CD14-positive monocyte (primary cell): ENCODE results near the gene RPS5. TPM values are rescaled to one million over a fixed set of nuclear protein-coding genes. Genes with fewer than 3 reads are reported as not detected.
A peak's percentile ranks its signal among the peaks of the same experiment; 100 is the strongest.

Source experiments
- DNase-seq, 3 donors: peaks; one replicate each; pipeline ENCODE4 v3.0.0-alpha.2; 2011 to 2022
- H2AFZ ChIP-seq: 2 replicates; pipeline ENCODE4 v1.6.0; 2012; ENCODE audit warnings: mild to moderate bottlenecking, low read depth, low read length, inconsistent platforms; ENCODE audit not compliant: insufficient read depth, poor library complexity, severe bottlenecking
- H3K27ac ChIP-seq, 2 donors: 1 replicate in 1 of 2; 2 replicates in 1 of 2; pipeline ENCODE4 v1.5.1; 2012 to 2013; ENCODE audit warnings: low read length in 2 of 2, control low read depth in 1 of 2, inconsistent platforms in 1 of 2, low read depth in 1 of 2, mild to moderate bottlenecking in 1 of 2
- H3K27me3 ChIP-seq, 2 donors: one replicate each; pipeline versions ENCODE4 v1.6.0 to v1.6.1; 2011 to 2013; ENCODE audit warnings: low read length in 2 of 2; ENCODE audit not compliant: control insufficient read depth in 2 of 2, insufficient read depth in 2 of 2
- H3K36me3 ChIP-seq, 2 donors: replicated peaks in 1 of 2; 1 replicate in 1 of 2; 2 replicates in 1 of 2; pipeline versions ENCODE4 v1.5.1 to v1.6.1; 2012 to 2013; ENCODE audit warnings: low read length in 2 of 2, control low read depth in 1 of 2, inconsistent platforms in 1 of 2, mild to moderate bottlenecking in 1 of 2; ENCODE audit not compliant: insufficient read depth in 2 of 2, control insufficient read depth in 1 of 2
- H3K4me1 ChIP-seq, 2 donors: 1 replicate in 1 of 2; 2 replicates in 1 of 2; pipeline versions ENCODE4 v1.5.1 to v1.6.1; 2012 to 2013; ENCODE audit warnings: low read length in 2 of 2, control low read depth in 1 of 2, inconsistent platforms in 1 of 2, mild to moderate bottlenecking in 1 of 2, moderate library complexity in 1 of 2; ENCODE audit not compliant: insufficient read depth in 2 of 2, control insufficient read depth in 1 of 2
- H3K4me2 ChIP-seq: replicated peaks from 2 replicates; pipeline ENCODE3; 2012; ENCODE audit warnings: low read length, moderate library complexity, mild to moderate bottlenecking; ENCODE audit not compliant: poor library complexity, severe bottlenecking; ENCODE audit errors: extremely low read depth
- H3K4me3 ChIP-seq, 3 experiments: fragments of 200-600 bp in 1 of 3; sonication (generic) in 1 of 3; replicated peaks in 1 of 3; 1 replicate in 2 of 3; 2 replicates in 1 of 3; pipeline ENCODE4 v1.5.1; 2011 to 2013; ENCODE audit warnings: low read length in 3 of 3, mild to moderate bottlenecking in 3 of 3, control low read depth in 2 of 3, low read depth in 2 of 3, inconsistent platforms in 1 of 3, moderate library complexity in 1 of 3
- H3K79me2 ChIP-seq: 2 replicates; pipeline ENCODE4 v1.6.0; 2012; ENCODE audit warnings: mild to moderate bottlenecking, control low read depth, inconsistent platforms, low read length, moderate library complexity; ENCODE audit not compliant: insufficient read depth
- H3K9ac ChIP-seq: 2 replicates; pipeline ENCODE4 v1.6.0; 2017; ENCODE audit warnings: low read length, mild to moderate bottlenecking; ENCODE audit not compliant: insufficient read depth, poor library complexity, severe bottlenecking
- H3K9me3 ChIP-seq, 2 donors: replicated peaks in 1 of 2; 1 replicate in 1 of 2; 2 replicates in 1 of 2; pipeline versions ENCODE4 v1.5.1 to v1.6.1; 2012 to 2013; ENCODE audit warnings: low read length in 2 of 2, control low read depth in 1 of 2; ENCODE audit not compliant: control insufficient read depth in 1 of 2, insufficient read depth in 1 of 2
- H4K20me1 ChIP-seq: 2 replicates; pipeline ENCODE4 v1.6.0; 2012; ENCODE audit warnings: mild to moderate bottlenecking, low read length, control low read depth, moderate library complexity; ENCODE audit not compliant: insufficient read depth
- H3K27ac Mint-ChIP-seq, 7 donors: one replicate each; pipeline ENCODE4 v1.8.0; 2020; ENCODE audit warnings: mild to moderate bottlenecking in 7 of 7, mixed read lengths in 7 of 7, moderate library complexity in 6 of 7, inconsistent platforms in 2 of 7
- H3K27me3 Mint-ChIP-seq, 3 donors: one replicate each; pipeline ENCODE4 v1.8.0; 2021 to 2022; ENCODE audit warnings: low read depth in 3 of 3, mild to moderate bottlenecking in 3 of 3, mixed read lengths in 3 of 3, moderate library complexity in 3 of 3, inconsistent platforms in 1 of 3
- H3K36me3 Mint-ChIP-seq, 2 donors: one replicate each; pipeline ENCODE4 v1.8.0; 2020; ENCODE audit warnings: mixed read lengths in 2 of 2, inconsistent platforms in 1 of 2, mild to moderate bottlenecking in 1 of 2
- H3K4me1 Mint-ChIP-seq: one replicate; pipeline ENCODE4 v1.8.0; 2020; ENCODE audit warnings: mild to moderate bottlenecking, mixed read lengths
- H3K4me3 Mint-ChIP-seq, 2 donors: one replicate each; pipeline ENCODE4 v1.8.0; 2020; ENCODE audit warnings: mild to moderate bottlenecking in 2 of 2, mixed read lengths in 2 of 2, moderate library complexity in 1 of 2
- H3K9me3 Mint-ChIP-seq, 7 donors: one replicate each; pipeline ENCODE4 v1.8.0; 2020 to 2022; ENCODE audit warnings: mixed read lengths in 7 of 7, mild to moderate bottlenecking in 6 of 7, moderate library complexity in 6 of 7, inconsistent platforms in 2 of 7
- WGBS: methylation state at CpG from one replicate; pipeline ENCODE4 v1.1.5; 2013; ENCODE audit warnings: missing lambda C conversion rate; ENCODE audit not compliant: insufficient coverage; 5-methylcytosine and 5-hydroxymethylcytosine counted together
- intact Hi-C, 2 donors: fragments of 100-400 bp; cut with micrococcal nuclease; formaldehyde crosslinking; loops; one replicate each; pipeline versions ENCODE4 v1.15.0 to v1.15.1; 2023
- polyA minus RNA-seq: library from RNA; depleted of rRNA, polyadenylated mRNA; stranded (reverse); fragments of >200 nt; gene quantifications from 2 replicates; pipeline ENCODE4 v1.2.3, GENCODE V29; 2012
- polyA plus RNA-seq, 3 donors: library from polyadenylated mRNA; depleted of rRNA in 1 of 3; unstranded in 2 of 3; stranded (reverse) in 1 of 3; fragments of 300-500 nt in 2 of 3; fragments of >200 nt in 1 of 3; fragmentation: Illumina TruSeq in 2 of 3; gene quantifications; 1 replicate in 2 of 3; 2 replicates in 1 of 3; pipeline ENCODE4 v1.2.3, GENCODE V29; 2012 to 2021
- total RNA-seq, 12 experiments: library from RNA in 1 of 12; stranded (reverse) in 1 of 12; fragments of 120-200 nt in 1 of 12; gene quantifications; one replicate each; pipeline ENCODE4 v1.2.4 and lab custom pipeline; 2013 to 2026; ENCODE audit warnings: mixed read lengths in 6 of 12, inconsistent platforms in 1 of 12
- TF ChIP-seq, protein P1 (sequence below): fragments of 200-600 bp; IDR thresholded peaks from one replicate; pipeline ENCODE4 v1.8.0; 2022; ENCODE audit warnings: antibody characterized with exemption, mild to moderate bottlenecking

RPS5 gene
- 844 TPM for total RNA-seq (2013)
- polyA plus RNA-seq: 1,000 to 10,000 TPM in 1 of 3 donors, 100 to 1,000 TPM in 2; 485 to 1,381 (median 580) TPM
- polyA minus RNA-seq: 759 and 1,181 TPM in 2 replicates
- total RNA-seq (lab: John Stamatoyannopoulos, UW): 101 to 298 (median 202) reads per million in 11 experiments

DNA sequence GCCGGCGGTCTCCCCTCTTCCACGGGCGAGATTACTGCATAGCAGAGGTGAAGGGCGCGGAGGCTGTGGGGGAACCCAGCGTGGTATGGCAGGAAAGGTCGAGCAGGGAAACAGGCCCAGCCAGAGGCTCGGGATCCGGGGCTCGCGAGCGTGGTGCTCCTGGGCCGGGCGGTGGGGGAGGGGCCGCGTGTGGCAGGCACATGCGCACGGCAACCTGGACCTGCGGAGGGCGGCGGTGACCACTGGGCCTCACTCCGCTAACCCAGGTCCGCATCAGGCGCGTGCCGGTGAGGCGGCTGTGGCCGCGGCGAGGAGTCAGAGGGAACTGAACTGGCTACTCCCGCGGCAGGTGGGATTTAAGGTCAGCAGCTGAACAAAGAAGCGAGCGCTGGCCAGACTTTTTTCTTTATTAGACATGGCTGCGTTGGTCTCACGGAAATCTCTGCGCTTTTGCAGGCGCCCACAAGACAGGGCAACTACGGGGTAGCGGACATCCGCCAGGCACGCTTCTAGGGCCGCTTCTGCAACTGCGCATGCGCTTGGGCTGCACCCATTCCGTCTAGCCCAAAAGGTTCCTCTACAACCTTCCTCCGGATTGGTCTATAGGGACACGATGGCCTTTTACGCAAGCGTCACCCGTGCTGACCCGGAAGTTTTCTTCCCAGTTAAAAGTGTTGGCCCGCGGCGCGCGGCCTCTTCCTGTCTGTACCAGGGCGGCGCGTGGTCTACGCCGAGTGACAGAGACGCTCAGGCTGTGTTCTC is at the start of gene RPS5:
Gene RPS5, plus strand, starts transcription at position 694 of the 762 bp plus-strand sequence. CDS start 869 bp downstream, outside the sequence.
- TF ChIP-seq, protein P1, sequence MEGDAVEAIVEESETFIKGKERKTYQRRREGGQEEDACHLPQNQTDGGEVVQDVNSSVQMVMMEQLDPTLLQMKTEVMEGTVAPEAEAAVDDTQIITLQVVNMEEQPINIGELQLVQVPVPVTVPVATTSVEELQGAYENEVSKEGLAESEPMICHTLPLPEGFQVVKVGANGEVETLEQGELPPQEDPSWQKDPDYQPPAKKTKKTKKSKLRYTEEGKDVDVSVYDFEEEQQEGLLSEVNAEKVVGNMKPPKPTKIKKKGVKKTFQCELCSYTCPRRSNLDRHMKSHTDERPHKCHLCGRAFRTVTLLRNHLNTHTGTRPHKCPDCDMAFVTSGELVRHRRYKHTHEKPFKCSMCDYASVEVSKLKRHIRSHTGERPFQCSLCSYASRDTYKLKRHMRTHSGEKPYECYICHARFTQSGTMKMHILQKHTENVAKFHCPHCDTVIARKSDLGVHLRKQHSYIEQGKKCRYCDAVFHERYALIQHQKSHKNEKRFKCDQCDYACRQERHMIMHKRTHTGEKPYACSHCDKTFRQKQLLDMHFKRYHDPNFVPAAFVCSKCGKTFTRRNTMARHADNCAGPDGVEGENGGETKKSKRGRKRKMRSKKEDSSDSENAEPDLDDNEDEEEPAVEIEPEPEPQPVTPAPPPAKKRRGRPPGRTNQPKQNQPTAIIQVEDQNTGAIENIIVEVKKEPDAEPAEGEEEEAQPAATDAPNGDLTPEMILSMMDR: no peak
- peaks cover 28 to 41% of the 10 kb centered on the region in 2 donors for H3K36me3 Mint-ChIP-seq
- Histone ChIP-seq H3K36me3 (peaks cover 14 to 27% of the 10 kb centered on the region in 2 donors), H3K4me3 (peak within 1 kb of the TSS; percentile 60 to 87 (median 84)), H3K4me2 (peak within 1 kb of the TSS; percentile 96), H3K27me3 (no peaks in the 10 kb centered on the region), H2AFZ (peak within 1 kb of the TSS; percentile 100), H3K79me2 (peaks cover 32% of the 10 kb centered on the region), H4K20me1 (no peaks in the 10 kb centered on the region), H3K4me1 (peaks cover 29 to 35% of the 10 kb centered on the region in 2 donors), H3K9me3 (no peaks in the 10 kb centered on the region), H3K27ac (peak within 1 kb of the TSS; percentile 96 to 98), H3K9ac (peak within 1 kb of the TSS; percentile 91)
- peaks cover 36% of the 10 kb centered on the region for H3K4me1 Mint-ChIP-seq
- intact Hi-C loops: loop anchor here in 1 of 2 donors (1.0 to 2.0 kb wide), 2 partner anchors 54 to 82 kb away; partner anchors contain the start of genes ERVK3-1 and ZNF132
- H3K4me3 Mint-ChIP-seq: peak within 1 kb of the TSS; percentile 88 to 95
- H3K27ac Mint-ChIP-seq: peak within 1 kb of the TSS; percentile 93 to 97 (median 96)
- H3K27me3 Mint-ChIP-seq: peaks cover 0 to 2% (median 0%) of the 10 kb centered on the region in 3 donors
- DNase-seq: peak; percentile 95 to 100 (median 98)
- WGBS: under 1% methylated on average over 62 of the region's 64 CpGs
- peaks cover 0 to 3% (median 0%) of the 10 kb centered on the region in 7 donors for H3K9me3 Mint-ChIP-seq

DNA sequence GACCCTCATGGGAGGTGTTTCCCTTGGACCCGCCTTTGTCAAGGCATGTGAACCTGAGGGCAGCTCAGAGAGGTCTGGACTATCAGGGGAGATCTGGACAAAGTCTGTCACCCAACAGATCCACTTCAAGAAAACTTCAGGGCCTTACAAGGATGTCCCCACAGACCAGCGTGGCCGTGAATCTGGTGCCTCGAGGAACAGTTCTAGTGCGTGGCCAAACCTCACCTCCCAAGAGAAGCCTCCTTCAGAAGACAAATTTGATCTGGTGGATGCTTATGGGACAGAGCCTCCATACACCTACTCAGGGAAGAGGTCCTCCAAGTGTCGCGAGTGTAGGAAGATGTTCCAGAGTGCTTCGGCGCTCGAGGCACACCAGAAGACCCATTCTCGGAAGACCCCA is 48.7 kb upstream of the RPS5 start:
- TF ChIP-seq, protein P1: no peak
- peaks cover 4 to 13% of the 10 kb centered on the region in 2 donors for H3K9me3 ChIP-seq
- H4K20me1 ChIP-seq: no peaks in the 10 kb centered on the region
- Mint-ChIP-seq H3K4me1 (no peaks in the 10 kb centered on the region), H3K9me3 (peaks cover 0 to 14% (median 7%) of the 10 kb centered on the region in 7 donors), H3K4me3 (no peak overlapping the region), H3K36me3 (peaks cover 45 to 58% of the 10 kb centered on the region in 2 donors), H3K27me3 (peaks cover 2 to 3% (median 2%) of the 10 kb centered on the region in 3 donors), H3K27ac (peak overlapping the region in 1 of 7 donors; percentile 30)
- H3K27ac ChIP-seq: no peak overlapping the region
- intact Hi-C loops: no loop called here
- no peak overlapping the region for H3K4me3 ChIP-seq
- no peak for DNase-seq
- peaks cover 27 to 51% of the 10 kb centered on the region in 2 donors for H3K36me3 ChIP-seq
- no peaks in the 10 kb centered on the region for H3K4me1 ChIP-seq
- no peak overlapping the region for H3K9ac ChIP-seq
- no peaks in the 10 kb centered on the region for H3K27me3 ChIP-seq
- 97% methylated on average over 10 of the region's 11 CpGs for WGBS
- no peaks in the 10 kb centered on the region for H3K79me2 ChIP-seq
- H3K4me2 ChIP-seq: no peak overlapping the region
- no peak overlapping the region for H2AFZ ChIP-seq
